Spleen (tissue), 7 donors: ENCODE measurements around the gene DIS3L.
A peak's percentile ranks its signal among the peaks of the same experiment; 100 is the strongest.

Source experiments
- CTCF ChIP-seq, 11 experiments: fragments of 200-600 bp in 7 of 11; fragments of 450-650 bp in 4 of 11; sonication (generic) in 4 of 11; IDR thresholded peaks in 8 of 11; conservative IDR thresholded peaks in 3 of 11; 1 replicate in 7 of 11; 2 replicates in 4 of 11; pipeline versions ENCODE4 v1.4.0 to v1.8.0; 2016 to 2021; ENCODE audit warnings: antibody characterized with exemption in 11 of 11, inconsistent platforms in 4 of 11, mild to moderate bottlenecking in 1 of 11
- POLR2A ChIP-seq, 3 donors: fragments of 450-650 bp; IDR thresholded peaks; one replicate each; pipeline ENCODE4 v1.5.1; 2017; ENCODE audit warnings: antibody characterized with exemption in 3 of 3, mild to moderate bottlenecking in 1 of 3
- POLR2AphosphoS5 ChIP-seq, 3 donors: sonication (generic); formaldehyde crosslinking; IDR thresholded peaks; one replicate each; pipeline ENCODE4 v1.5.1; 2017; ENCODE audit warnings: antibody characterized with exemption in 3 of 3
- donor health status: DM: no; HTN: no; CAD: no; lungs with moderate emphysema.
- donor health status: DM: no; HTN: no; CAD: no.
- donor health status: DM: no; HTN: no; CAD: no.

DNA sequence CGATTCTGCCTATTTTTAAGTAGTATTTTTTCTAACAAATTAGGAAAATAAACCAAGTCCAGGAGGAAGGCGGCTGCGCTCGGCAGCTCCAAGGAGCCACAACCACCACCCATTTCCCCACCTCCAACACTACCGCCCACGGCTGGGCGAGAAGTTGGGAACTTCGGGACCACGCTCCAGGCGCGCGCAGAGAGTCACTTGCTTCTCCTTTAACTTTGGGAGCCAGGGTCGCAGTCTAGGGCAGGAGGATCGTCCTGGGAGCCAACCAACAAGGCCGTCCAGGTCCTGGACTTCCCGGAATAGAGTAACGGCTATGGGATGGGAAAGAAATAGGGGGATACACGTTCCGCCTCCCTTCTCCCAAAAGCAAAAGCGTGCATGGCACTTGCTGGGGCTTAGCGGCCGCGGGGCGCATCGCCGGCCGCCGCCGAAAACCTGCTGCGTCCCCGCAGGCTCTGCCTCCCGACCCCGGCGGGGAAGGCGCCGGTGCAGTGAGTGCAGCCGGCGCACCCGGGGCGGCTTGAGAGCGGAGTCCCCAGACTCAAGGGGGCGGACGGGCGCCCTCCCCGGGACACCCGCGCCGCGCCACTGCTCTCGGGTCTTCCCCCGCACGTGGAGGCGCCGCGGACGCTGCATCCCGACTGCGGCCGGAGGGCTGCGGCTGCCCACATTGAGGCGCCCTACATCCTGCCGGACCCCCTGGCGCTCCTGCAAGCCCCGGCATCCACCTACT lies 40.5 kb upstream of the DIS3L start:
- TF ChIP-seq CTCF (IDR thresholded peaks at IDR 0.05 in 8 of 11, conservative IDR thresholded peaks at IDR 0.05 in 3 of 11) (peak in 1 of 11 experiments; percentile 26), POLR2AphosphoS5 (IDR thresholded peaks at IDR 0.05) (no peak), POLR2A (IDR thresholded peaks at IDR 0.05) (no peak)
